HG03439 (cell line): Measurements from ENCODE around the gene ACKR3.

ENCODE experiments used
- ATAC-seq: cut with Tn5 transposase; IDR thresholded peaks from one replicate; pipeline ENCODE4 v1.9.1; 2021; ENCODE audit warnings: mild to moderate bottlenecking, moderate library complexity; ENCODE audit not compliant: unreplicated experiment

The ACKR3 gene

GRCh38 chr2:236607471-236608187 is 38.0 kb downstream of the ACKR3 start:
- ATAC-seq: no peak

GRCh38 chr2:236608188-236608525 is 38.5 kb downstream of the ACKR3 start:
- ATAC-seq: no peak

GRCh38 chr2:236608710-236609109 is 39.1 kb downstream of the ACKR3 start:
- no peak for ATAC-seq

- no peak for ATAC-seq
Measured at GRCh38 chr2:236610991-236611821, 41.6 kb downstream of the ACKR3 start.

GRCh38 chr2:236612737-236613136 is 43.1 kb downstream of the ACKR3 start:
- ATAC-seq: no peak

GRCh38 chr2:236613612-236614011 is 44.0 kb downstream of the ACKR3 start:
- ATAC-seq: no peak

- no peak for ATAC-seq
Measured at GRCh38 chr2:236614551-236614950, 44.9 kb downstream of the ACKR3 start.

- no peak for ATAC-seq
Measured at GRCh38 chr2:236616031-236616430, 46.4 kb downstream of the ACKR3 start.

- no peak for ATAC-seq
Measured at GRCh38 chr2:236616624-236617023, 47.0 kb downstream of the ACKR3 start.

GRCh38 chr2:236617221-236617737 is 47.7 kb downstream of the ACKR3 start:
- no peak for ATAC-seq

GRCh38 chr2:236617796-236618195 is 48.2 kb downstream of the ACKR3 start:
- no peak for ATAC-seq

- no peak for ATAC-seq
Measured at GRCh38 chr2:236618370-236618769, 48.7 kb downstream of the ACKR3 start.

GRCh38 chr2:236619910-236620612 is 50.4 kb downstream of the ACKR3 start:
- ATAC-seq: no peak

GRCh38 chr2:236621786-236622185 is 52.2 kb downstream of the ACKR3 start:
- no peak for ATAC-seq

- no peak for ATAC-seq
Measured at GRCh38 chr2:236622201-236622600, 52.6 kb downstream of the ACKR3 start.

GRCh38 chr2:236622660-236623059 is 53.0 kb downstream of the ACKR3 start:
- no peak for ATAC-seq

GRCh38 chr2:236623816-236624215 is 54.2 kb downstream of the ACKR3 start:
- ATAC-seq: no peak

GRCh38 chr2:236625156-236625690 is 55.6 kb downstream of the ACKR3 start:
- ATAC-seq: no peak

GRCh38 chr2:236626391-236627150 is 56.9 kb downstream of the ACKR3 start:
- ATAC-seq: no peak

GRCh38 chr2:236627193-236627592 is 57.6 kb downstream of the ACKR3 start:
- ATAC-seq: no peak

- ATAC-seq: no peak
Measured at GRCh38 chr2:236627841-236628240, 58.2 kb downstream of the ACKR3 start.
